Measurements from ENCODE around the gene GRIK1.

GRCh38 chr21:29958551-29958950, 18.8 kb upstream of the GRIK1 start:
- TF ChIP-seq TAF1 (IDR thresholded peaks at IDR 0.05; ENCODE audit: low read depth): no peak
- TF ChIP-seq, protein P1, sequence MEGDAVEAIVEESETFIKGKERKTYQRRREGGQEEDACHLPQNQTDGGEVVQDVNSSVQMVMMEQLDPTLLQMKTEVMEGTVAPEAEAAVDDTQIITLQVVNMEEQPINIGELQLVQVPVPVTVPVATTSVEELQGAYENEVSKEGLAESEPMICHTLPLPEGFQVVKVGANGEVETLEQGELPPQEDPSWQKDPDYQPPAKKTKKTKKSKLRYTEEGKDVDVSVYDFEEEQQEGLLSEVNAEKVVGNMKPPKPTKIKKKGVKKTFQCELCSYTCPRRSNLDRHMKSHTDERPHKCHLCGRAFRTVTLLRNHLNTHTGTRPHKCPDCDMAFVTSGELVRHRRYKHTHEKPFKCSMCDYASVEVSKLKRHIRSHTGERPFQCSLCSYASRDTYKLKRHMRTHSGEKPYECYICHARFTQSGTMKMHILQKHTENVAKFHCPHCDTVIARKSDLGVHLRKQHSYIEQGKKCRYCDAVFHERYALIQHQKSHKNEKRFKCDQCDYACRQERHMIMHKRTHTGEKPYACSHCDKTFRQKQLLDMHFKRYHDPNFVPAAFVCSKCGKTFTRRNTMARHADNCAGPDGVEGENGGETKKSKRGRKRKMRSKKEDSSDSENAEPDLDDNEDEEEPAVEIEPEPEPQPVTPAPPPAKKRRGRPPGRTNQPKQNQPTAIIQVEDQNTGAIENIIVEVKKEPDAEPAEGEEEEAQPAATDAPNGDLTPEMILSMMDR (IDR thresholded peaks at IDR 0.05; ENCODE audit: poor library complexity, severe bottlenecking): no peak
- TF ChIP-seq EZH2 (IDR thresholded peaks at IDR 0.05; ENCODE audit: borderline replicate concordance, insufficient read depth, low read length, poor library complexity, severe bottlenecking): no peak
- no peak for TF ChIP-seq RAD21 (conservative IDR thresholded peaks at IDR 0.05)
- TF ChIP-seq EP300 (conservative IDR thresholded peaks at IDR 0.05; ENCODE audit: poor library complexity, severe bottlenecking): no peak
- TF ChIP-seq POLR2AphosphoS5 (IDR thresholded peaks at IDR 0.05): no peak
- no peak for TF ChIP-seq REST (IDR thresholded peaks at IDR 0.05; ENCODE audit: borderline replicate concordance)
- TF ChIP-seq MXI1 (conservative IDR thresholded peaks at IDR 0.05; ENCODE audit: poor library complexity, severe bottlenecking): no peak
- TF ChIP-seq SMC3 (conservative IDR thresholded peaks at IDR 0.05; ENCODE audit: poor library complexity): no peak
